OCI-LY1 (cell line): Measurements from ENCODE around the gene TSHZ3.

Experiments used
- H2AFZ ChIP-seq: fragments of 200-600 bp; sonication (generic), shearing (Covaris generic); 2 replicates; pipeline ENCODE4 v1.6.0; 2014; ENCODE audit warnings: antibody characterized with exemption, mild to moderate bottlenecking, low read length
- H3F3A ChIP-seq: fragments of 200-600 bp; sonication (generic), shearing (Covaris generic); 2 replicates; pipeline ENCODE4 v1.6.0; 2014; ENCODE audit warnings: mild to moderate bottlenecking, antibody characterized with exemption, low read length, moderate library complexity; ENCODE audit not compliant: insufficient read depth
- H3K27ac ChIP-seq: fragments of 200-600 bp; sonication (generic); 2 replicates; pipeline ENCODE4 v1.5.1; 2014; ENCODE audit warnings: low read length, mixed run types, mild to moderate bottlenecking, low read depth; ENCODE audit not compliant: poor library complexity, severe bottlenecking
- H3K27me3 ChIP-seq: fragments of 200-600 bp; sonication (generic); 2 replicates; pipeline ENCODE4 v1.6.0; 2014; ENCODE audit warnings: antibody characterized with exemption, mild to moderate bottlenecking, low read length, moderate library complexity; ENCODE audit not compliant: insufficient read depth
- H3K36me3 ChIP-seq: fragments of 200-600 bp; sonication (generic); 2 replicates; pipeline ENCODE4 v1.6.1; 2014; ENCODE audit warnings: mild to moderate bottlenecking, antibody characterized with exemption, low read length, moderate library complexity, mixed read lengths; ENCODE audit not compliant: insufficient read depth
- H3K4me1 ChIP-seq: fragments of 200-600 bp; sonication (generic); 2 replicates; pipeline ENCODE4 v1.5.1; 2014; ENCODE audit warnings: mild to moderate bottlenecking, low read length, moderate library complexity; ENCODE audit not compliant: insufficient read depth, severe bottlenecking
- H3K4me2 ChIP-seq: fragments of 200-600 bp; sonication (generic), shearing (Covaris generic); 2 replicates; pipeline ENCODE4 v1.6.1; 2014; ENCODE audit warnings: low read length
- H3K4me3 ChIP-seq: fragments of 200-600 bp; sonication (generic); 2 replicates; pipeline ENCODE4 v1.5.1; 2014; ENCODE audit warnings: low read length, low read depth, mild to moderate bottlenecking, mixed read lengths; ENCODE audit not compliant: poor library complexity, severe bottlenecking
- H3K79me2 ChIP-seq: fragments of 200-600 bp; shearing (Covaris generic); 2 replicates; pipeline ENCODE4 v1.6.1; 2016; ENCODE audit warnings: mixed run types, low read length, mixed read lengths; ENCODE audit not compliant: insufficient read depth
- H3K9ac ChIP-seq: fragments of 200-600 bp; sonication (generic), shearing (Covaris generic); 2 replicates; pipeline ENCODE4 v1.6.1; 2014; ENCODE audit warnings: mild to moderate bottlenecking, low read length, mixed read lengths
- H3K9me2 ChIP-seq: fragments of 200-600 bp; sonication (generic), shearing (Covaris generic); 2 replicates; pipeline ENCODE4 v1.6.1; 2014; ENCODE audit warnings: low read depth, mild to moderate bottlenecking, low read length, mixed read lengths
- H3K9me3 ChIP-seq: fragments of 200-600 bp; shearing (Covaris generic); 2 replicates; pipeline ENCODE4 v1.6.1; 2014; ENCODE audit warnings: low read length, mixed read lengths
- H4K20me1 ChIP-seq: fragments of 200-600 bp; sonication (generic), shearing (Covaris generic); 2 replicates; pipeline ENCODE4 v1.6.0; 2016; ENCODE audit warnings: mild to moderate bottlenecking, low read length; ENCODE audit not compliant: insufficient read depth
- EZH2 ChIP-seq: fragments of 200-600 bp; sonication (generic), shearing (Covaris generic); IDR thresholded peaks from 2 replicates; pipeline ENCODE4 v1.8.0; 2017; ENCODE audit warnings: borderline replicate concordance, mixed run types, mild to moderate bottlenecking, antibody characterized with exemption, low read length, moderate library complexity, mixed read lengths
- TF ChIP-seq, protein P1 (sequence below): fragments of 200-600 bp; sonication (generic), shearing (Covaris generic); IDR thresholded peaks from 2 replicates; pipeline ENCODE4 v1.5.1; 2017; ENCODE audit warnings: mild to moderate bottlenecking, antibody characterized with exemption, low read length, moderate library complexity, mixed read lengths

TSHZ3 gene

DNA sequence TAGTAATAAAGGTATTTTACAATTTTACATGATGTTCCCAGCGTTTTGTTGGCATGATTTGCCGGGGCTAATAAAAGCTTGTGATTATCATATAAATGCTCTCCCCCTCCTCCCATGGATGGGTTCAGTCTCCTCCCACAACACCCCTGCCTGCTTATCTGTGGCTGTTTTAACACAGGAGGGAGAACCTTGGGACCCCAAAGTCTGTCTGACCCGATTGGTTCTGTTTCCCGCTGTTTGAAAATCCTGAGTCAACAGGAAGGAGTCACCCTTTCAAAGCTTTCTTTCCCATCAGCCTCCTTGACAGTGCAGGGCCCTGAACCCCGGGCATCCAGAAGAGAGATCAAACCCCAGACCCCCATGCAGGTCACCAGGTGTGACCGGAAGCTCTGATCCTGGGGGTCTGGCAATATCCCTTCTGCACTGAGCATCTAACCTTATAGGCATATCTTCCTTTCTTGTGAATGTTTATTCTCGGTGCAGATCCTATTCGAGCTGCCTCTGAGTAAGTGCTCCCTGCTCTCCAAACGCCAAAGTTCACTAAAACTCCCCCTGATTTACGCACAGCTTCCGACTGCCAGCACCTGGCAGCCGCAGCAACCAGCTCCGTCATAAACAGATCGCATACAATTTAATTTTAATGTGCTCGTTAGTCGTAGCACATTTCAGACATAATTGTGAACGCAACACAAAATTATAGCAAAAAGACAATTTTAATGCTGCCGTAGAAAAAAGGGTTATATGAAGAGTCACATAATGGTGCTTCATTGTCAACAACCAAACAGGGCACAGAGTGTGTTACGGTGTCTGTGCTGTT lies 74.8 kb downstream of the TSHZ3 start:
- Histone ChIP-seq H3K4me1 (no peaks in the 10 kb centered on the region), H2AFZ (no peak overlapping the region), H3F3A (no peaks in the 10 kb centered on the region), H3K27me3 (no peaks in the 10 kb centered on the region), H3K9me3 (no peaks in the 10 kb centered on the region), H3K9me2 (no peaks in the 10 kb centered on the region), H3K4me3 (no peak overlapping the region), H4K20me1 (no peaks in the 10 kb centered on the region), H3K4me2 (no peak overlapping the region), H3K9ac (no peak overlapping the region), H3K27ac (no peak overlapping the region), H3K36me3 (no peaks in the 10 kb centered on the region), H3K79me2 (no peaks in the 10 kb centered on the region)
- no peak for TF ChIP-seq EZH2
- TF ChIP-seq, protein P1, sequence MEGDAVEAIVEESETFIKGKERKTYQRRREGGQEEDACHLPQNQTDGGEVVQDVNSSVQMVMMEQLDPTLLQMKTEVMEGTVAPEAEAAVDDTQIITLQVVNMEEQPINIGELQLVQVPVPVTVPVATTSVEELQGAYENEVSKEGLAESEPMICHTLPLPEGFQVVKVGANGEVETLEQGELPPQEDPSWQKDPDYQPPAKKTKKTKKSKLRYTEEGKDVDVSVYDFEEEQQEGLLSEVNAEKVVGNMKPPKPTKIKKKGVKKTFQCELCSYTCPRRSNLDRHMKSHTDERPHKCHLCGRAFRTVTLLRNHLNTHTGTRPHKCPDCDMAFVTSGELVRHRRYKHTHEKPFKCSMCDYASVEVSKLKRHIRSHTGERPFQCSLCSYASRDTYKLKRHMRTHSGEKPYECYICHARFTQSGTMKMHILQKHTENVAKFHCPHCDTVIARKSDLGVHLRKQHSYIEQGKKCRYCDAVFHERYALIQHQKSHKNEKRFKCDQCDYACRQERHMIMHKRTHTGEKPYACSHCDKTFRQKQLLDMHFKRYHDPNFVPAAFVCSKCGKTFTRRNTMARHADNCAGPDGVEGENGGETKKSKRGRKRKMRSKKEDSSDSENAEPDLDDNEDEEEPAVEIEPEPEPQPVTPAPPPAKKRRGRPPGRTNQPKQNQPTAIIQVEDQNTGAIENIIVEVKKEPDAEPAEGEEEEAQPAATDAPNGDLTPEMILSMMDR, result no peak

DNA sequence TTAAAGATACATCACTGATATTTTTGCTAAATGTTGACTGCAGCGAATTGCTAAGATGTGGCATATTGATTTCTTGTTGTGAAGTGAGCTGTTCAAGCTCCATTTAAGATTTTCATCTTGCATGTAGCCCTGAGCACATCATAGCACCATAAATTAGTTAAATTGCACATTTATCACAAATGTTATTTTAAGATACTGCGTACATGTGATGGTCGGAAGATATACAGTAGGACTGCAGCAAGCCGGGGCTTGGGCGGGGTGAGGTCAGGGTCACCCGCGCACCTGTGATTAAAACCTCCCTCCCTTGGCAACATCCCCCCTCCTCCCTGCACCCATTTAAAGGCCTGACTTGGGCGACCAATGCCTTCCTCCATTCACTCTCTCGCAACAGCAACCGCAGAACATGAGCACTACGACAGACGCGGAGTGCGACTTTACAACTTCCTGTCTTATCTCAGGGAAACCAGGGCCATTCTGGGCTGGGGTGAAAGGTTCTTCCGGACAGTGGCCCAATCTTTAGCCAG lies 76.6 kb downstream of the TSHZ3 start:
- Histone ChIP-seq H3K36me3 (no peaks in the 10 kb centered on the region), H3K79me2 (no peaks in the 10 kb centered on the region), H3K4me1 (no peaks in the 10 kb centered on the region), H3K9me3 (no peaks in the 10 kb centered on the region), H2AFZ (no peak overlapping the region), H3F3A (no peaks in the 10 kb centered on the region), H3K4me2 (no peak overlapping the region), H3K27ac (no peak overlapping the region), H3K27me3 (no peaks in the 10 kb centered on the region), H3K9ac (no peak overlapping the region), H3K4me3 (no peak overlapping the region), H4K20me1 (no peaks in the 10 kb centered on the region), H3K9me2 (no peaks in the 10 kb centered on the region)
- TF ChIP-seq EZH2, result no peak
- TF ChIP-seq, protein P1, result no peak

- H3K4me3 ChIP-seq, result no peak overlapping the region
- TF ChIP-seq EZH2, result no peak
- H3K36me3 ChIP-seq, result no peaks in the 10 kb centered on the region
- no peaks in the 10 kb centered on the region for H3F3A ChIP-seq
- H3K9me2 ChIP-seq, result no peaks in the 10 kb centered on the region
- H3K27ac ChIP-seq, result no peak overlapping the region
- no peak overlapping the region for H2AFZ ChIP-seq
- H3K9me3 ChIP-seq, result no peaks in the 10 kb centered on the region
- no peaks in the 10 kb centered on the region for H4K20me1 ChIP-seq
- H3K79me2 ChIP-seq, result no peaks in the 10 kb centered on the region
- no peak overlapping the region for H3K9ac ChIP-seq
- no peak overlapping the region for H3K4me2 ChIP-seq
- H3K4me1 ChIP-seq, result no peaks in the 10 kb centered on the region
- no peaks in the 10 kb centered on the region for H3K27me3 ChIP-seq
Observed at GRCh38 chr19:31271306-31271911, 77.8 kb downstream of the TSHZ3 start.
